Tibial nerve (tissue), 4 donors: ENCODE data around the gene VWA3A. TPM values are rescaled to one million over a fixed set of nuclear protein-coding genes. Genes with fewer than 3 reads are reported as not detected.

Experiments used
- DNase-seq, 2 donors: peaks; one replicate each; pipeline ENCODE4 v3.0.0-alpha.2; 2019; ENCODE audit warnings: low spot score in 2 of 2
- H3K27ac ChIP-seq, 4 donors: fragments of 200-600 bp; sonication (generic) in 3 of 4; one replicate each; pipeline ENCODE4 v1.5.1; 2017 to 2019; ENCODE audit warnings: mild to moderate bottlenecking in 1 of 4
- H3K27me3 ChIP-seq, 2 donors: fragments of 200-600 bp; sonication (generic) in 1 of 2; one replicate each; pipeline versions ENCODE4 v1.5.1 to v1.6.0; 2017 to 2019
- H3K36me3 ChIP-seq, 3 donors: fragments of 200-600 bp; sonication (generic); one replicate each; pipeline ENCODE4 v1.5.1; 2018 to 2019
- H3K4me1 ChIP-seq, 4 donors: fragments of 200-600 bp; sonication (generic) in 3 of 4; one replicate each; pipeline ENCODE4 v1.5.1; 2017 to 2019
- H3K4me3 ChIP-seq, 4 donors: fragments of 200-600 bp; sonication (generic) in 3 of 4; one replicate each; pipeline ENCODE4 v1.5.1; 2017 to 2019; ENCODE audit warnings: mild to moderate bottlenecking in 1 of 4, moderate library complexity in 1 of 4
- H3K9me3 ChIP-seq, 4 donors: fragments of 200-600 bp; sonication (generic) in 3 of 4; one replicate each; pipeline ENCODE4 v1.5.1; 2017 to 2019
- EP300 ChIP-seq, 2 donors: sonication (generic); formaldehyde crosslinking; IDR thresholded peaks; one replicate each; pipeline ENCODE4 v1.6.1; 2017; ENCODE audit warnings: antibody characterized with exemption in 2 of 2, mild to moderate bottlenecking in 1 of 2
- POLR2A ChIP-seq, 2 donors: fragments of 450-650 bp; IDR thresholded peaks; one replicate each; pipeline ENCODE4 v1.6.1; 2017; ENCODE audit warnings: antibody characterized with exemption in 2 of 2, mild to moderate bottlenecking in 2 of 2, moderate library complexity in 2 of 2
- WGBS, 2 donors: methylation state at CpG; one replicate each; pipeline ENCODE4 v1.1.5; 2018; 5-methylcytosine and 5-hydroxymethylcytosine counted together
- total RNA-seq, 4 donors: library from RNA; depleted of rRNA; stranded (reverse); fragments of >200 nt; gene quantifications; one replicate each; pipeline ENCODE4 v1.1.0, GENCODE V29; 2016
- TF ChIP-seq, protein P1 (sequence below), 5 experiments: fragments of 200-600 bp in 3 of 5; fragments of 450-650 bp in 2 of 5; sonication (generic) in 3 of 5; IDR thresholded peaks; one replicate each; pipeline ENCODE4 v1.5.1; 2016 to 2019; ENCODE audit warnings: antibody characterized with exemption in 5 of 5, mild to moderate bottlenecking in 3 of 5, moderate library complexity in 2 of 5

The VWA3A gene
- total RNA-seq, 4 donors from 2014 or later = 2.0 TPM; not detected in 3

DNA sequence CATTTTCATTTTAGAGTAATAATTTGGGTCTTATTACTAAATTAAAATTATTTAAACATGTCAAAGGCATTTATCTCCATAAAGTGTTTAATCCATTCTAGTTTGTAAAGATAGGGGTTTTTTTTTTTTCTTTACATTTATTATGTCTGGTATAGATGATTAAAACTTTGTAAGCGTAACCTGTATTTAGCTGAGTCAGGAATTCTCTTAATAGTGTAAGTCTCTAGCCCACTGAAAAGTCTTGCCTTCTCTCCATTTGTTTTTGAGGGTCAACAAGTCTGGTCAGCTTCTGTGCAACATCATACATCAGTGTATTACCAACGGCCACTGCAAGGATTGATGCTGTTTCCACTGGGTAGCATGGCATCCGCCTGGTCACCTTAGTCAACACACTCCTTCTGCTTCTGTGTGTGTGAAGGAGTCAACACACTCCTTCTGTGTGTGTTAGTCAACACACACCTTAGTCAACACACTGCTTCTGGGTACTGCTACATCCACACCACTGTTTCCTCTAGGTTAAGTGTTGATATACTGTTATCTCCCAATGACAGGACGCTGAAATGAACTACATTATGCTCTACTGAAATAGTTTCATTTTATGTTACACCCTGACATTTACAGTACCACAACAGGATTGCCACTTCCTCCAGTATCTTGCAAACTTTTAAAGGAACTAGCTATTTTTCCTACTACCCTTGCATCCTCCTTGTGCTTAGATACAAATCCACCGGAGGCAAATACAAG is 37.3 kb upstream of the VWA3A start:
- H3K9me3 ChIP-seq = no peaks in the 10 kb centered on the region
- H3K4me1 ChIP-seq = no peaks in the 10 kb centered on the region
- TF ChIP-seq EP300 (IDR thresholded peaks at IDR 0.05) (no peak), POLR2A (IDR thresholded peaks at IDR 0.05) (no peak)
- TF ChIP-seq, protein P1, sequence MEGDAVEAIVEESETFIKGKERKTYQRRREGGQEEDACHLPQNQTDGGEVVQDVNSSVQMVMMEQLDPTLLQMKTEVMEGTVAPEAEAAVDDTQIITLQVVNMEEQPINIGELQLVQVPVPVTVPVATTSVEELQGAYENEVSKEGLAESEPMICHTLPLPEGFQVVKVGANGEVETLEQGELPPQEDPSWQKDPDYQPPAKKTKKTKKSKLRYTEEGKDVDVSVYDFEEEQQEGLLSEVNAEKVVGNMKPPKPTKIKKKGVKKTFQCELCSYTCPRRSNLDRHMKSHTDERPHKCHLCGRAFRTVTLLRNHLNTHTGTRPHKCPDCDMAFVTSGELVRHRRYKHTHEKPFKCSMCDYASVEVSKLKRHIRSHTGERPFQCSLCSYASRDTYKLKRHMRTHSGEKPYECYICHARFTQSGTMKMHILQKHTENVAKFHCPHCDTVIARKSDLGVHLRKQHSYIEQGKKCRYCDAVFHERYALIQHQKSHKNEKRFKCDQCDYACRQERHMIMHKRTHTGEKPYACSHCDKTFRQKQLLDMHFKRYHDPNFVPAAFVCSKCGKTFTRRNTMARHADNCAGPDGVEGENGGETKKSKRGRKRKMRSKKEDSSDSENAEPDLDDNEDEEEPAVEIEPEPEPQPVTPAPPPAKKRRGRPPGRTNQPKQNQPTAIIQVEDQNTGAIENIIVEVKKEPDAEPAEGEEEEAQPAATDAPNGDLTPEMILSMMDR (IDR thresholded peaks at IDR 0.05) = no peak
- WGBS, 2 donors = 87 to 88% methylated on average over 5 of the region's 5 CpGs
- DNase-seq = no peak
- no peak overlapping the region for H3K27ac ChIP-seq
- H3K4me3 ChIP-seq = no peak overlapping the region
- H3K36me3 ChIP-seq = peaks cover 0 to 4% (median 0%) of the 10 kb centered on the region in 3 donors
- H3K27me3 ChIP-seq = no peaks in the 10 kb centered on the region

GRCh38 chr16:22055881-22056280 is 36.5 kb upstream of the VWA3A start:
- TF ChIP-seq, protein P1 (IDR thresholded peaks at IDR 0.05) = no peak
- no peak for TF ChIP-seq EP300 (IDR thresholded peaks at IDR 0.05)
- DNase-seq = no peak
- WGBS, 2 donors = 72 to 77% methylated on average over 5 of the region's 5 CpGs
- Histone ChIP-seq H3K4me1 (no peaks in the 10 kb centered on the region), H3K9me3 (peaks cover 0 to under 1% (median 0%) of the 10 kb centered on the region in 4 donors), H3K36me3 (peaks cover 0 to 4% (median 0%) of the 10 kb centered on the region in 3 donors), H3K27me3 (no peaks in the 10 kb centered on the region), H3K27ac (no peak overlapping the region), H3K4me3 (no peak overlapping the region)

GRCh38 chr16:22063888-22064467 is 28.4 kb upstream of the VWA3A start:
- Histone ChIP-seq H3K36me3 (peaks cover 0 to 16% (median 0%) of the 10 kb centered on the region in 3 donors), H3K9me3 (peaks cover 0 to 7% (median 2%) of the 10 kb centered on the region in 4 donors), H3K4me1 (peaks cover 0 to 6% (median 0%) of the 10 kb centered on the region in 4 donors), H3K27ac (no peak overlapping the region), H3K27me3 (no peaks in the 10 kb centered on the region), H3K4me3 (no peak overlapping the region)
- TF ChIP-seq POLR2A (IDR thresholded peaks at IDR 0.05) (no peak), EP300 (IDR thresholded peaks at IDR 0.05) (no peak)
- TF ChIP-seq, protein P1 (IDR thresholded peaks at IDR 0.05) = no peak
- no peak for DNase-seq
- 69 to 72% methylated on average over 1 of the region's 1 CpG for WGBS, 2 donors

DNA sequence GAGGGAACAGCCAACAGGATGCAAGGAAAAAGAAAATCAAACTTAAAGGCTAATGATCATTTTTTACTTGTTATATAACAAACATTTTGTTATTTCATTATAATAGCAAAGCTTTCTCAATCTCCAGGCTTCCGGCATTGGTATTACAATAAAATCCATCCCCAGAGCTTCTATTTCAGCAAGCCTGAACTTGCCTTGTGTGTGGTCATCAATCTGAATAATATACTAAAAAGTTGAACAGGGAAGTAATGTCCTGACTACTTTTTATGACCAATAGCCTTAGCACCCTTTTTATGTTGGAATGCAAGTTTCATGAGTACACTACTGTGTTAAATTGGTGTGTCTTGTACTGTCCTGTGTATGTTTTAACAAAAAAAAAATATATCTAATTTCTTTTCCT is 27.1 kb upstream of the VWA3A start:
- Histone ChIP-seq H3K27me3 (no peaks in the 10 kb centered on the region), H3K4me1 (peaks cover 0 to 16% (median 5%) of the 10 kb centered on the region in 4 donors), H3K27ac (no peak overlapping the region), H3K4me3 (no peak overlapping the region), H3K9me3 (peaks cover 0 to 7% (median 2%) of the 10 kb centered on the region in 4 donors), H3K36me3 (peaks cover 0 to 16% (median 0%) of the 10 kb centered on the region in 3 donors)
- WGBS, 2 donors = 91 to 94% methylated on average over 1 of the region's 1 CpG
- no peak for DNase-seq
- TF ChIP-seq, protein P1 (IDR thresholded peaks at IDR 0.05) = no peak
- no peak for TF ChIP-seq POLR2A (IDR thresholded peaks at IDR 0.05)
- TF ChIP-seq EP300 (IDR thresholded peaks at IDR 0.05) = no peak
